Measurements from ENCODE around the gene ERMN. TPM values are rescaled to one million over a fixed set of nuclear protein-coding genes. Genes with fewer than 3 reads are reported as not detected.

The ERMN gene
- polyA plus RNA-seq, 12 donors = 0.25 to 0.76 (median 0.32) TPM; not detected in 9

GRCh38 chr2:157333304-157334047 is 7.9 kb upstream of the ERMN start:
- no peak for DNase-seq

- DNase-seq = no peak
Observed at GRCh38 chr2:157329524-157329923, 3.9 kb upstream of the ERMN start.

GRCh38 chr2:157327621-157328500 is 2.2 kb upstream of the ERMN start:
- peak; percentile 49 for DNase-seq

GRCh38 chr2:157327200-157327599 is 1.6 kb upstream of the ERMN start:
- DNase-seq = no peak

GRCh38 chr2:157326698-157327097 is 1.1 kb upstream of the ERMN start:
- no peak for DNase-seq

GRCh38 chr2:157324331-157324843 is 1.2 kb downstream of the ERMN start:
- DNase-seq = no peak

GRCh38 chr2:157322432-157322831 is 3.2 kb downstream of the ERMN start:
- DNase-seq = no peak

GRCh38 chr2:157321466-157321865 is 4.2 kb downstream of the ERMN start:
- no peak for DNase-seq

GRCh38 chr2:157320409-157320808 is 5.2 kb downstream of the ERMN start:
- DNase-seq = no peak

- DNase-seq = no peak
Observed at GRCh38 chr2:157319795-157320194, 5.8 kb downstream of the ERMN start.

GRCh38 chr2:157318884-157319283 is 6.7 kb downstream of the ERMN start:
- DNase-seq = no peak

GRCh38 chr2:157315901-157316300 is 9.7 kb downstream of the ERMN start:
- no peak for DNase-seq

GRCh38 chr2:157312866-157313486 is 12.6 kb downstream of the ERMN start:
- DNase-seq = no peak

GRCh38 chr2:157311706-157312105 is 13.9 kb downstream of the ERMN start:
- no peak for DNase-seq

- no peak for DNase-seq
Observed at GRCh38 chr2:157309878-157310277, 15.7 kb downstream of the ERMN start.

- DNase-seq = no peak
Observed at GRCh38 chr2:157307021-157307420, 18.6 kb downstream of the ERMN start.

- no peak for DNase-seq
Observed at GRCh38 chr2:157305723-157306110, 19.9 kb downstream of the ERMN start.

GRCh38 chr2:157304811-157305722 is 20.6 kb downstream of the ERMN start:
- DNase-seq = no peak

GRCh38 chr2:157303612-157304011 is 22.0 kb downstream of the ERMN start:
- no peak for DNase-seq

- DNase-seq = peak; percentile 63
Observed at GRCh38 chr2:157302492-157303099, 23.0 kb downstream of the ERMN start.

- no peak for DNase-seq
Observed at GRCh38 chr2:157301307-157301706, 24.3 kb downstream of the ERMN start.
